Mesendoderm (in vitro differentiated cells): Measurements from ENCODE around the gene CGB5.

Experiments used
- DNase-seq: peaks from one replicate; pipeline ENCODE4 v3.0.0; 2013
- H2AK5ac ChIP-seq: 2 replicates; pipeline ENCODE4 v1.6.1; 2013; ENCODE audit warnings: low read length, inconsistent platforms
- H2BK120ac ChIP-seq: 2 replicates; pipeline ENCODE4 v1.6.1; 2013; ENCODE audit warnings: low read depth, mild to moderate bottlenecking, low read length, moderate library complexity, mixed read lengths
- H2BK15ac ChIP-seq: replicated peaks from 2 replicates; pipeline ENCODE4 v1.6.1; 2013; ENCODE audit warnings: low read depth, mild to moderate bottlenecking, moderate library complexity
- H2BK5ac ChIP-seq: 2 replicates; pipeline ENCODE4 v1.6.1; 2013; ENCODE audit warnings: low read length, inconsistent platforms
- H3K18ac ChIP-seq: 2 replicates; pipeline ENCODE4 v1.6.1; 2013; ENCODE audit warnings: mild to moderate bottlenecking, low read length, mixed read lengths
- H3K23ac ChIP-seq: one replicate; pipeline ENCODE4 v1.6.1; 2013; ENCODE audit warnings: low read length
- H3K27ac ChIP-seq: 2 replicates; pipeline ENCODE4 v1.5.1; 2013; ENCODE audit warnings: low read depth, mild to moderate bottlenecking, inconsistent platforms, low read length, moderate library complexity
- H3K27me3 ChIP-seq: 2 replicates; pipeline ENCODE4 v1.6.1; 2013; ENCODE audit warnings: low read length, control low read depth, mild to moderate bottlenecking, inconsistent platforms; ENCODE audit not compliant: insufficient read depth, poor library complexity
- H3K36me3 ChIP-seq: 2 replicates; pipeline ENCODE4 v1.6.1; 2013; ENCODE audit warnings: low read length, inconsistent platforms; ENCODE audit not compliant: control insufficient read depth, insufficient read depth
- H3K4ac ChIP-seq: one replicate; pipeline ENCODE4 v1.6.1; 2013; ENCODE audit warnings: low read depth, mild to moderate bottlenecking, low read length, moderate library complexity
- H3K4me1 ChIP-seq: 2 replicates; pipeline ENCODE4 v1.6.1; 2013; ENCODE audit warnings: low read depth, low read length, inconsistent platforms; ENCODE audit not compliant: control insufficient read depth
- H3K4me2 ChIP-seq: 2 replicates; pipeline ENCODE4 v1.6.1; 2013; ENCODE audit warnings: low read length
- H3K4me3 ChIP-seq: 2 replicates; pipeline ENCODE4 v1.5.1; 2013; ENCODE audit warnings: mild to moderate bottlenecking, low read length
- H3K56ac ChIP-seq: one replicate; pipeline ENCODE4 v1.6.1; 2013; ENCODE audit warnings: low read length
- H3K79me1 ChIP-seq: 2 replicates; pipeline ENCODE4 v1.6.1; 2013; ENCODE audit warnings: low read length, inconsistent platforms
- H3K79me2 ChIP-seq: 2 replicates; pipeline ENCODE4 v1.6.1; 2013; ENCODE audit warnings: mild to moderate bottlenecking, low read length; ENCODE audit not compliant: control insufficient read depth, insufficient read depth
- H3K9ac ChIP-seq: 2 replicates; pipeline ENCODE4 v1.6.1; 2013; ENCODE audit warnings: low read length, inconsistent platforms
- H4K5ac ChIP-seq: one replicate; pipeline ENCODE4 v1.6.1; 2013; ENCODE audit warnings: low read length
- H4K8ac ChIP-seq: one replicate; pipeline ENCODE4 v1.6.1; 2013; ENCODE audit warnings: low read depth, mild to moderate bottlenecking, control low read depth, low read length, moderate library complexity
- WGBS: extraction: QIAGEN DNeasy Blood & Tissue Kit; methylation state at CpG from one replicate; pipeline ENCODE4 v1.1.7; 2013; ENCODE audit warnings: low lambda C conversion rate, missing lambda C conversion rate; ENCODE audit not compliant: insufficient coverage; ENCODE audit errors: extremely low coverage; 5-methylcytosine and 5-hydroxymethylcytosine counted together

CGB5 gene

DNA sequence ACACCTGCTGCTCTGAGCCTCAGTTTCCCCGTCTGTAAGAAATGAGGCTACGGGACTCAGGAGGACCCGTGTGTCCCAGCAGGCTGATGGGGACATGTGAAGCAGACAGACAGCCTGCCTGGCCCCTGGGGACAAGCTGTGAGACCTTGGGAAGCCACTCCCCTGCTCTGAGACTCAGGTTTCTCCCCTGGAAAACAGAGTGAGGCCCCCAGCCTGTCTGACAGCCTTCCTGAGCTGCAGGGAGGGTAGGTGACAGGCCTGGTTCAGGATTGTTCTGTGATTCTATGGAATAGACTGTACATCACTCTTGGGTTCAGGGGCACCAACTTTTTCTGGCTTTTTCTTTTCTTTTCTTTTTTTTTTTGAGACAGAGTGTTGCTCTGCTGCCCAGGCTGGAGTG, 23.9 kb downstream of the CGB5 start:
- no peak overlapping the region for H2BK5ac ChIP-seq
- no peak overlapping the region for H3K4me3 ChIP-seq
- peaks cover 4% of the 10 kb centered on the region for H3K27me3 ChIP-seq
- no peaks in the 10 kb centered on the region for H3K79me2 ChIP-seq
- H3K79me1 ChIP-seq, result no peaks in the 10 kb centered on the region
- H3K4me2 ChIP-seq, result no peak overlapping the region
- no peak overlapping the region for H2BK15ac ChIP-seq
- no peak overlapping the region for H3K18ac ChIP-seq
- H4K8ac ChIP-seq, result no peak overlapping the region
- no peak overlapping the region for H3K27ac ChIP-seq
- H2AK5ac ChIP-seq, result no peak overlapping the region
- H3K56ac ChIP-seq, result no peak overlapping the region
- peaks cover 6% of the 10 kb centered on the region for H3K4me1 ChIP-seq
- WGBS, result no CpG with 5 or more reads among the region's 3 CpGs
- no peak for DNase-seq
- H3K36me3 ChIP-seq, result no peaks in the 10 kb centered on the region
- H2BK120ac ChIP-seq, result no peak overlapping the region
- no peak overlapping the region for H3K9ac ChIP-seq
- no peak overlapping the region for H4K5ac ChIP-seq
- H3K23ac ChIP-seq, result no peak overlapping the region
- no peak overlapping the region for H3K4ac ChIP-seq

DNA sequence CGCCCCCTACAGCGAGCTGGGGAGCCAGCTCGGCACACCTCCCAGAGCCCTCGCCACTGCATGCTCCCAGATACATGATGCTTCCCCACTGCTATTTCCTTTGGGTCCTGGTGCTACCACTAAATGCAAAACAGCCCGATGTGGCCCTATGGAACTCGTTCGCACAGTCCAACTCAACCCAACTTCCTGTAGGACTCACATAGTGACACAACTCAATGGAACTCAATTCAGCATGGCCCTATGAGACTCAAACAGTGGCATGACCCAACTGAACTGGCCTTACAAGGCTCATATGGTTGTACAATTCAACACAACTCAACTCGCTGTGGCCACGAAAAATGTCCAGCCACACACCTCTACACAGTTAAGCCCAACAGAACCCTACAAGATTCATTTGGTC, 25.4 kb downstream of the CGB5 start:
- Histone ChIP-seq H3K79me1 (no peaks in the 10 kb centered on the region), H2AK5ac (no peak overlapping the region), H3K27me3 (peaks cover 11% of the 10 kb centered on the region), H3K79me2 (no peaks in the 10 kb centered on the region), H4K8ac (no peak overlapping the region), H3K18ac (no peak overlapping the region), H3K23ac (no peak overlapping the region), H3K4ac (no peak overlapping the region), H3K4me1 (peaks cover 6% of the 10 kb centered on the region), H3K27ac (no peak overlapping the region), H3K56ac (no peak overlapping the region), H3K9ac (no peak overlapping the region), H2BK15ac (no peak overlapping the region), H2BK120ac (no peak overlapping the region), H2BK5ac (no peak overlapping the region), H3K4me2 (no peak overlapping the region), H4K5ac (no peak overlapping the region), H3K36me3 (no peaks in the 10 kb centered on the region), H3K4me3 (no peak overlapping the region)
- no peak for DNase-seq
- no CpG with 5 or more reads among the region's 9 CpGs for WGBS

DNA sequence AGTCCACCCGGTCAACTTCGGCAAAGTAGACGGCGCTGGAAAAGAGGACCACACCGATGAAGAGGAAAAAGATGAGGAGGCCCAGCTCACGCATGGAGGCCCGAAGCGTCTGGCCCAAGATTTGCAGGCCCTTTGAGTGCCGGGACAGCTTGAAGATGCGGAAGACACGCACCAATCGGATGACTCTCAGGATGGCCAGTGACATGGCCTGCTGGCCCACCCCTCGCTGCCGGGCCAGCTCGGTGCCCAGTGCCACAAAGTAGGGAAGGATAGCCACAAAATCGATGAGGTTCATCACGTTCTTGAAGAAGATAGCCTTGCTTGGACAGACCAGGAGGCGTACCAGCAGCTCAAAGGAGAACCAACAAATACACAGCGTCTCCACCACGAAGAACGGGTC, 26.8 kb downstream of the CGB5 start:
- H3K18ac ChIP-seq, result no peak overlapping the region
- H3K27ac ChIP-seq, result no peak overlapping the region
- H2BK5ac ChIP-seq, result no peak overlapping the region
- H3K36me3 ChIP-seq, result no peaks in the 10 kb centered on the region
- no peak for DNase-seq
- no peak overlapping the region for H3K9ac ChIP-seq
- H3K4ac ChIP-seq, result no peak overlapping the region
- no peaks in the 10 kb centered on the region for H3K79me1 ChIP-seq
- peaks cover 11% of the 10 kb centered on the region for H3K27me3 ChIP-seq
- no peak overlapping the region for H2AK5ac ChIP-seq
- no peaks in the 10 kb centered on the region for H3K79me2 ChIP-seq
- H2BK120ac ChIP-seq, result no peak overlapping the region
- no peak overlapping the region for H3K4me3 ChIP-seq
- no peak overlapping the region for H3K4me2 ChIP-seq
- no peak overlapping the region for H4K8ac ChIP-seq
- no peak overlapping the region for H3K23ac ChIP-seq
- H2BK15ac ChIP-seq, result no peak overlapping the region
- no peak overlapping the region for H3K56ac ChIP-seq
- H3K4me1 ChIP-seq, result peaks cover 2% of the 10 kb centered on the region
- WGBS, result no CpG with 5 or more reads among the region's 21 CpGs
- H4K5ac ChIP-seq, result no peak overlapping the region

- Histone ChIP-seq H3K4me2 (no peak overlapping the region), H2AK5ac (no peak overlapping the region), H3K27me3 (peaks cover 11% of the 10 kb centered on the region), H3K23ac (no peak overlapping the region), H2BK120ac (no peak overlapping the region), H3K56ac (peak overlapping the region; percentile 50), H2BK5ac (no peak overlapping the region), H3K4me1 (no peaks in the 10 kb centered on the region), H3K79me2 (no peaks in the 10 kb centered on the region), H3K27ac (no peak overlapping the region), H3K36me3 (no peaks in the 10 kb centered on the region), H3K9ac (no peak overlapping the region), H3K4ac (no peak overlapping the region), H4K8ac (no peak overlapping the region), H2BK15ac (no peak overlapping the region), H4K5ac (no peak overlapping the region), H3K4me3 (no peak overlapping the region), H3K79me1 (no peaks in the 10 kb centered on the region), H3K18ac (no peak overlapping the region)
- DNase-seq, result peak; percentile 64
- WGBS, result no CpG with 5 or more reads among the region's 93 CpGs
These were observed 28.4 kb downstream of the CGB5 start for GRCh38 chr19:49071860-49072547.

- Histone ChIP-seq H4K8ac (no peak overlapping the region), H3K56ac (no peak overlapping the region), H3K23ac (no peak overlapping the region), H4K5ac (no peak overlapping the region), H3K4ac (no peak overlapping the region), H3K4me2 (no peak overlapping the region), H3K27ac (no peak overlapping the region), H2AK5ac (no peak overlapping the region), H3K79me1 (no peaks in the 10 kb centered on the region), H3K4me1 (no peaks in the 10 kb centered on the region), H2BK120ac (no peak overlapping the region), H3K18ac (no peak overlapping the region), H3K27me3 (peaks cover 11% of the 10 kb centered on the region), H3K9ac (no peak overlapping the region), H3K79me2 (no peaks in the 10 kb centered on the region), H3K4me3 (no peak overlapping the region), H3K36me3 (no peaks in the 10 kb centered on the region), H2BK15ac (no peak overlapping the region), H2BK5ac (no peak overlapping the region)
- no CpG with 5 or more reads among the region's 23 CpGs for WGBS
- peak; percentile 66 for DNase-seq
These were observed 30.1 kb downstream of the CGB5 start for GRCh38 chr19:49073514-49074378.
